Breast epithelium (tissue), 3 donors: ENCODE data around the gene SNPH.

Source experiments
- POLR2A ChIP-seq: fragments of 450-650 bp; IDR thresholded peaks from one replicate; pipeline ENCODE4 v1.6.1; 2016; ENCODE audit warnings: antibody characterized with exemption, mild to moderate bottlenecking, moderate library complexity
- TF ChIP-seq, protein P1 (sequence below), 3 donors: fragments of 450-650 bp; IDR thresholded peaks; one replicate each; pipeline ENCODE4 v1.5.1; 2016 to 2017; ENCODE audit warnings: antibody characterized with exemption in 3 of 3, mild to moderate bottlenecking in 3 of 3, moderate library complexity in 3 of 3

DNA sequence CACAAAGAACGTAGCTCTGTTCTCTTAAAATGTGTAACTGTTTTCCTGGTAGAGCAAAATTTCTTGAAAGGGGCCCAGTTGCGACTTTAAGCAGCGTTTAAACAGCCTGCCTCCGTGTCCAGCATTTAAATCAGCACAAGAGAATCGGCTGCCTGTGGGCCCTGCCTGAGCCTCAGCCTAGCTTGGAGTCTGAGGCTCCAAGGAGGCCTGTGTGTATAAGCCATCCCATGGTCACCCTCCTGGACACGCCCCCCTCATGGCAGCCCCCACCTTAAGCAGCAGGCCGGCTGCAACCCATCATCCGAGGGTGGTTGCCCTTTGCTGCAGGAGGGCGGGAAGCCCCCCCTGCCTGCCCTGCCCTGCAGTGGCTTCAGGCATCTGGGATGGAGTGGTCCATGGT, 44.0 kb downstream of the SNPH start:
- TF ChIP-seq, protein P1, sequence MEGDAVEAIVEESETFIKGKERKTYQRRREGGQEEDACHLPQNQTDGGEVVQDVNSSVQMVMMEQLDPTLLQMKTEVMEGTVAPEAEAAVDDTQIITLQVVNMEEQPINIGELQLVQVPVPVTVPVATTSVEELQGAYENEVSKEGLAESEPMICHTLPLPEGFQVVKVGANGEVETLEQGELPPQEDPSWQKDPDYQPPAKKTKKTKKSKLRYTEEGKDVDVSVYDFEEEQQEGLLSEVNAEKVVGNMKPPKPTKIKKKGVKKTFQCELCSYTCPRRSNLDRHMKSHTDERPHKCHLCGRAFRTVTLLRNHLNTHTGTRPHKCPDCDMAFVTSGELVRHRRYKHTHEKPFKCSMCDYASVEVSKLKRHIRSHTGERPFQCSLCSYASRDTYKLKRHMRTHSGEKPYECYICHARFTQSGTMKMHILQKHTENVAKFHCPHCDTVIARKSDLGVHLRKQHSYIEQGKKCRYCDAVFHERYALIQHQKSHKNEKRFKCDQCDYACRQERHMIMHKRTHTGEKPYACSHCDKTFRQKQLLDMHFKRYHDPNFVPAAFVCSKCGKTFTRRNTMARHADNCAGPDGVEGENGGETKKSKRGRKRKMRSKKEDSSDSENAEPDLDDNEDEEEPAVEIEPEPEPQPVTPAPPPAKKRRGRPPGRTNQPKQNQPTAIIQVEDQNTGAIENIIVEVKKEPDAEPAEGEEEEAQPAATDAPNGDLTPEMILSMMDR (IDR thresholded peaks at IDR 0.05): no peak
- no peak for TF ChIP-seq POLR2A
